SU-DHL-6 (cell line): ENCODE results near the gene CHD2.

ENCODE experiments used
- H2AFZ ChIP-seq: fragments of 200-600 bp; sonication (generic); 2 replicates; pipeline ENCODE4 v1.6.1; 2014; ENCODE audit warnings: low read depth, mild to moderate bottlenecking, moderate library complexity, mixed read lengths, antibody characterized with exemption, low read length; ENCODE audit not compliant: severe bottlenecking
- H3F3A ChIP-seq: fragments of 200-600 bp; shearing (Covaris generic); 2 replicates; pipeline ENCODE4 v1.6.0; 2016; ENCODE audit warnings: antibody characterized with exemption, mild to moderate bottlenecking; ENCODE audit not compliant: insufficient read depth
- H3K27ac ChIP-seq: fragments of 200-600 bp; sonication (generic); 2 replicates; pipeline ENCODE4 v1.5.1; 2016; ENCODE audit warnings: low read depth, mild to moderate bottlenecking, low read length, moderate library complexity, mixed read lengths
- H3K27me3 ChIP-seq: fragments of 200-600 bp; sonication (generic), shearing (Covaris generic); 2 replicates; pipeline ENCODE4 v1.6.0; 2014; ENCODE audit warnings: mild to moderate bottlenecking, low read length
- H3K36me3 ChIP-seq: fragments of 200-600 bp; sonication (generic); 2 replicates; pipeline ENCODE4 v1.6.1; 2014; ENCODE audit warnings: mild to moderate bottlenecking, low read length, mixed read lengths
- H3K4me2 ChIP-seq: fragments of 300-600, 200-600 bp; shearing (Covaris generic), sonication (generic); 2 replicates; pipeline ENCODE4 v1.6.0; 2014; ENCODE audit warnings: low read length, low read depth, mild to moderate bottlenecking; ENCODE audit not compliant: poor library complexity, severe bottlenecking
- H3K4me3 ChIP-seq: fragments of 200-600 bp; sonication (generic); 2 replicates; pipeline ENCODE4 v1.5.1; 2014; ENCODE audit warnings: antibody characterized with exemption, low read length, mild to moderate bottlenecking, mixed read lengths; ENCODE audit not compliant: insufficient read depth, poor library complexity, severe bottlenecking
- H3K79me2 ChIP-seq: fragments of 200-600 bp; sonication (generic); 2 replicates; pipeline ENCODE4 v1.6.1; 2014; ENCODE audit warnings: mild to moderate bottlenecking, low read length, moderate library complexity; ENCODE audit not compliant: insufficient read depth
- H3K9ac ChIP-seq: fragments of 200-600 bp; sonication (generic); 2 replicates; pipeline ENCODE4 v1.7.0; 2014; ENCODE audit warnings: mild to moderate bottlenecking, low read length
- H3K9me2 ChIP-seq: fragments of 200-600 bp; sonication (generic); replicated peaks from 2 replicates; pipeline ENCODE4 v1.6.1; 2014; ENCODE audit warnings: low read length; ENCODE audit not compliant: insufficient read depth
- H3K9me3 ChIP-seq: fragments of 200-600 bp; sonication (generic); 2 replicates; pipeline ENCODE4 v1.6.1; 2014; ENCODE audit warnings: low read length, mixed read lengths; ENCODE audit not compliant: insufficient read depth
- H4K20me1 ChIP-seq: fragments of 200-600 bp; sonication (generic); 2 replicates; pipeline ENCODE4 v1.6.1; 2014; ENCODE audit warnings: low read depth, mild to moderate bottlenecking, antibody characterized with exemption, low read length, moderate library complexity, mixed read lengths
- CTCF ChIP-seq: fragments of 200-600 bp; sonication (generic); IDR thresholded peaks from one replicate; pipeline ENCODE4 v1.5.1; 2017; ENCODE audit warnings: antibody characterized with exemption, mild to moderate bottlenecking, low read length, moderate library complexity; ENCODE audit not compliant: insufficient read depth, poor library complexity, severe bottlenecking
- EZH2phosphoT487 ChIP-seq: fragments of 200-600 bp; sonication (generic), shearing (Covaris generic); conservative IDR thresholded peaks from 2 replicates; pipeline ENCODE4 v1.6.1; 2018; ENCODE audit warnings: mild to moderate bottlenecking, antibody characterized with exemption, low read length, moderate library complexity, mixed read lengths

The CHD2 gene

GRCh38 chr15:92936138-92936537 lies 36.0 kb downstream of the CHD2 start:
- no peaks in the 10 kb centered on the region for H4K20me1 ChIP-seq
- H3K9me2 ChIP-seq = no peaks in the 10 kb centered on the region
- H2AFZ ChIP-seq = no peak overlapping the region
- H3K4me2 ChIP-seq = no peak overlapping the region
- TF ChIP-seq EZH2phosphoT487 (no peak), CTCF (no peak)
- H3K79me2 ChIP-seq = peaks cover 20% of the 10 kb centered on the region; the same call in 1 of the 2 replicates
- no peaks in the 10 kb centered on the region for H3K27me3 ChIP-seq
- H3K9ac ChIP-seq = no peak overlapping the region
- H3K4me3 ChIP-seq = no peak overlapping the region
- H3K9me3 ChIP-seq = no peaks in the 10 kb centered on the region
- no peaks in the 10 kb centered on the region for H3F3A ChIP-seq
- H3K27ac ChIP-seq = no peak overlapping the region
- H3K36me3 ChIP-seq = peaks cover 64% of the 10 kb centered on the region

- Histone ChIP-seq H3K4me2 (no peak overlapping the region), H3K36me3 (peaks cover 69% of the 10 kb centered on the region), H3K79me2 (peaks cover 20% of the 10 kb centered on the region; the same call in 1 of the 2 replicates)
These were observed 36.6 kb downstream of the CHD2 start for GRCh38 chr15:92936693-92937092.

GRCh38 chr15:92937901-92938300 lies 37.8 kb downstream of the CHD2 start:
- no peak overlapping the region for H2AFZ ChIP-seq
- H3K4me3 ChIP-seq = no peak overlapping the region
- no peaks in the 10 kb centered on the region for H3K9me3 ChIP-seq
- no peak overlapping the region for H3K27ac ChIP-seq
- peaks cover 81% of the 10 kb centered on the region for H3K36me3 ChIP-seq
- no peak overlapping the region for H3K9ac ChIP-seq
- H3K27me3 ChIP-seq = no peaks in the 10 kb centered on the region
- peaks cover 20% of the 10 kb centered on the region; the same call in 1 of the 2 replicates for H3K79me2 ChIP-seq
- H4K20me1 ChIP-seq = no peaks in the 10 kb centered on the region
- H3K9me2 ChIP-seq = no peaks in the 10 kb centered on the region
- H3F3A ChIP-seq = peaks cover 13% of the 10 kb centered on the region; the same call in 1 of the 2 replicates
- TF ChIP-seq CTCF (no peak), EZH2phosphoT487 (no peak)
- H3K4me2 ChIP-seq = no peak overlapping the region

More at GRCh38 chr15:92936693-92937092, 36.6 kb downstream of the CHD2 start:
- Histone ChIP-seq H4K20me1 (no peaks in the 10 kb centered on the region), H3K27ac (no peak overlapping the region), H3K9me3 (no peaks in the 10 kb centered on the region), H3K27me3 (no peaks in the 10 kb centered on the region), H2AFZ (no peak overlapping the region), H3K4me3 (no peak overlapping the region), H3K9me2 (no peaks in the 10 kb centered on the region), H3F3A (peaks cover 4% of the 10 kb centered on the region; the same call in 1 of the 2 replicates), H3K9ac (no peak overlapping the region)
- TF ChIP-seq EZH2phosphoT487 (no peak), CTCF (no peak)
